Measurements from ENCODE around the gene MTCL1.

DNA sequence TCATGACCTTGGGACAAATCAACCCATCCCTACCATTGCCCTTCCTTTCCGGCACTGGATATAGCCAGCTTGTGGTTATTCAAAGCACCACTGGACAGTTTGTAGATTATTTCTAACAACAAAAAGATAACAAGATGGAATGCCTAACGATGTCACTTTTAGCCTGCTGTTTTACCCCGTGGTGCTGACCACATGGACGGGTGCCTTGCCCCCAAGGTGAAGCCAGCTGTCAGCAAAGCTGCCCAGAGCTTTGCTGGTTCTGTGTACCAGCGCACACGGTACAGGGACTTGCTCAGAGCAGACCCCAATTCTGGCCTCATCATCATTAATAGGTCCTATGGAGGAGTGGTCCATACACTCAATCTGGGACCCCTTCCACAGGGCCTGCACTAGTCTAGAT lies 118.2 kb downstream of the MTCL1 start:
- TF ChIP-seq, protein P1, sequence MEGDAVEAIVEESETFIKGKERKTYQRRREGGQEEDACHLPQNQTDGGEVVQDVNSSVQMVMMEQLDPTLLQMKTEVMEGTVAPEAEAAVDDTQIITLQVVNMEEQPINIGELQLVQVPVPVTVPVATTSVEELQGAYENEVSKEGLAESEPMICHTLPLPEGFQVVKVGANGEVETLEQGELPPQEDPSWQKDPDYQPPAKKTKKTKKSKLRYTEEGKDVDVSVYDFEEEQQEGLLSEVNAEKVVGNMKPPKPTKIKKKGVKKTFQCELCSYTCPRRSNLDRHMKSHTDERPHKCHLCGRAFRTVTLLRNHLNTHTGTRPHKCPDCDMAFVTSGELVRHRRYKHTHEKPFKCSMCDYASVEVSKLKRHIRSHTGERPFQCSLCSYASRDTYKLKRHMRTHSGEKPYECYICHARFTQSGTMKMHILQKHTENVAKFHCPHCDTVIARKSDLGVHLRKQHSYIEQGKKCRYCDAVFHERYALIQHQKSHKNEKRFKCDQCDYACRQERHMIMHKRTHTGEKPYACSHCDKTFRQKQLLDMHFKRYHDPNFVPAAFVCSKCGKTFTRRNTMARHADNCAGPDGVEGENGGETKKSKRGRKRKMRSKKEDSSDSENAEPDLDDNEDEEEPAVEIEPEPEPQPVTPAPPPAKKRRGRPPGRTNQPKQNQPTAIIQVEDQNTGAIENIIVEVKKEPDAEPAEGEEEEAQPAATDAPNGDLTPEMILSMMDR (conservative IDR thresholded peaks at IDR 0.05; ENCODE audit: low read length), result no peak
- no peak for TF ChIP-seq EZH2phosphoT487 (IDR thresholded peaks at IDR 0.05; ENCODE audit: borderline replicate concordance)

All from Loucy (cell line).